Measurements from ENCODE around the gene ANKRD22.

- TF ChIP-seq CTCF (IDR thresholded peaks at IDR 0.05; ENCODE audit: borderline replicate concordance, extremely low read depth, low read length, poor library complexity, severe bottlenecking) (no peak), EZH2 (IDR thresholded peaks at IDR 0.05; ENCODE audit: borderline replicate concordance, low read depth, low read length, severe bottlenecking) (no peak)
Measured at GRCh38 chr10:88861036-88861435, 9.4 kb upstream of the ANKRD22 start.
